HepG2 (cell line): ENCODE results near the gene GNPAT.

Experiments used
- JUND ChIP-seq: sonication (generic); formaldehyde crosslinking; IDR thresholded peaks from 2 replicates; pipeline ENCODE4 v1.8.0; 2022; ENCODE audit warnings: mild to moderate bottlenecking, missing genetic modification reagents
- RFXAP ChIP-seq: sonication (generic); formaldehyde crosslinking; IDR thresholded peaks from 2 replicates; pipeline ENCODE4 v1.4.0; 2020; ENCODE audit warnings: missing genetic modification reagents, borderline replicate concordance

DNA sequence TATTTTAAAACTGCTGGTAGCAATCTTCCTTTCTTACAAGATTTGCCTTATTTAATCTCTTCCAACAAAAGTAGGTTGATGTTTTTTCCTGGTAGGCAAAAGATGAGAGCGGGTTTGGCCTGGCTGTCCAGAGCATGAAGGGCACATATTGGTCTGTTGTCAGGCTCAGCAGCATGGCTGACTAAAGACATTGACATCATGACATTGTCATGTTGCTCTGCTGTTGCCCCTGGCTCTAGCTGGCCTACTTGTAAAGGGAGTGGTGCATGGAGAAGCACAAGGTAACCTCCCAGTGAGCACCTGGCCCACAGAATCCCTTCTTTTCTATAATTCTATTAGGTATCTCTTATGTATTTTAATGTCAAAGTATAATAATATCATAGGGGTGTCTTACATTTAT lies 23.6 kb downstream of the GNPAT start:
- TF ChIP-seq JUND (CRISPR knock-in tag) (no peak), RFXAP (no peak)
